HG02973 (cell line): ENCODE measurements around the gene ZNF562.
A peak's percentile ranks its signal among the peaks of the same experiment; 100 is the strongest.
"Not testable (repeated sequence)": the region's sequence is repeated elsewhere in the genome, so short reads cannot be mapped to it uniquely, and the experiment has no call there.

Experiments
- ATAC-seq: cut with Tn5 transposase; IDR thresholded peaks from one replicate; pipeline ENCODE4 v1.9.1; 2021; ENCODE audit warnings: moderate library complexity; ENCODE audit not compliant: unreplicated experiment

Gene ZNF562

DNA sequence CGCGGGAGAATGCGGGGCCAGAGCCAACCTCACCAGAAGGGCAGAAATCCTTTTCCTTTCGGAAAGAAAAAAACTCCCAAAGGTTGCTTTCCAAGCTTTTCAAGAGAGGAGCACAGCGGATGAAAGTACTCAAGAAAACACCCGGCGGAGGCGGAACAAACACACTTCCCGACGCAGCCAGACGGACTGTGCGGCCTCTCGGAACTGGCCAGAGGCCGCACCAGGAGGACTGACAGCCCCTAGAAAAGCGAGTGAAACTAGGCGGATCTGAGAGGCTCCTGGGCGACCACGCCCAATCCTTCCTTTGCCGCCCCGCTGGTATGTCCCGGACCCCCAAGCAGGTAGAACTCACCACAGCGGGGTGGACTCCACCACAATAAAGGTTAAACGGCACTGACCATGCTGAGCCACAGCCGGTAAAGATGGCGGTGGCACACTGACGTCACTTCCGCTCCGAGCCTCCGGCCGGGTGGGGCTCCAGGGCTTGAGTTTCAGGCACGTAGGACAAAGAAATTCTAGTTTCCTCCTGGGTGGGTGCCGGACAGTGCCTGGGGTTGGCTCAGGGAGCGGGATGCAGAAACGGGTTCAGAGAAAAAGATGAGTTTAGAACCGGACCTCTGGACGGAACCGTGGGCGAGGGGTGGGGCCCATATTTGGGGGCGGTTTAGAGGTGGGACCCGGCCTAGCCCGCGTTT lies at the start of gene ZNF562:
Gene ZNF562, minus strand, starts transcription at position 438 of the 695 bp plus-strand sequence. CDS start 14,356 bp downstream, outside the sequence.
- peak; percentile 85 for ATAC-seq

DNA sequence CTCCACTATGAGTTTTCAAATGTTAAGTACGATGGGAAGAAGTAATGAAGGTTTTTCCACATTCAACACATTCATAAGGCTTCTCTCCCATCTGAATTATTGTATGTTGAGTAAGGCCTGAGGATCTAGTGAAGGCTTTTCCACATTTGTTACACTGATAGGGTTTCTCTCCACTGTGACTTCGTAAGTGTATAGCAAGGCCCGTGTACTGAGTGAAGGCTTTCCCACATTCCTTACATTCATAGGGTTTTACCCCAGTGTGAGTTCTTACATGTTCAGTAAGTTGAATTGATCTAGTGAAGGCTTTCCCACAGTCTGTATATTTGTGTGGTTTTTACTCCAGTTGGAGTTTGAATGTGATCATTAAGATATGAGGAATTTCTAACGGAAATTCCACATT lies 49.3 kb upstream of the ZNF562 start:
- ATAC-seq: no peak

DNA sequence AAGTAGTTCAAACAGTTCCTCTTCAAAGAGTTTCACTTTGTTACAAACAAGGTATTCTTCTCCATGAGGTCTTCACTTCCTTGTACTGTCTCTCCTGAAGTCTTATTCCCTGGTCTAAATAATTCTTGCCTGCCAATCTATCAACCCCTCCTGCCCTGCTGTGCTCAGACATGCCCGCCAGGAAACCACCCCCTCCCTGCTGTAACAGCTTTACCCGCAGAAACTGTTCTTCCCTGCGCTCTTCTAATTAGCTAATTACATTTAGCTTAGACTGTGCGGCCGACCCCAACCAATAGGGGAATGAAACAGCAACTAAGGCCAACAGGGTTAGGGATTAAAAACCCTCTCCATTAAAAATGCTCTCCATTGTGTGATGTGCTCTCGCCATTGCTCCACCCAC lies 47.0 kb upstream of the ZNF562 start:
- ATAC-seq: no peak

DNA sequence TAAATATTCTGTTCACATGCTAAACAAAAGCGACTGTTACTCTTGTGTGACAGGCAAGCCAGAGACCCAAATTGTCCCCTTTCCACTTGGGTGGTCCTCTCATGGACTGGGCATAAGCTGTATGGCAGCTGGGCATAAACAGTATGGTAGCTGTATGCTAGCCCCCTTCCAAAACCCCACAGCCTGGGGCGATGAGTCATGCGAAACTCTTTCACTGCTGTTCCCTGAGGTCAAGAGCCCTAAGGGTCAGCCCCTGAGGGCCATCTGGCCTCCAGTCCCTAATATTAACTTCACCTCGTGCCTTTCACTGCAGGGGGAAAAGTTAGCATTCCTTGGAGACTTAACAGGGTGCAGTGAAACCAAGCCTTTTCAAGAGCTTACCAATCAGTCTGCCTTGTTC lies 45.6 kb upstream of the ZNF562 start:
- no peak for ATAC-seq

DNA sequence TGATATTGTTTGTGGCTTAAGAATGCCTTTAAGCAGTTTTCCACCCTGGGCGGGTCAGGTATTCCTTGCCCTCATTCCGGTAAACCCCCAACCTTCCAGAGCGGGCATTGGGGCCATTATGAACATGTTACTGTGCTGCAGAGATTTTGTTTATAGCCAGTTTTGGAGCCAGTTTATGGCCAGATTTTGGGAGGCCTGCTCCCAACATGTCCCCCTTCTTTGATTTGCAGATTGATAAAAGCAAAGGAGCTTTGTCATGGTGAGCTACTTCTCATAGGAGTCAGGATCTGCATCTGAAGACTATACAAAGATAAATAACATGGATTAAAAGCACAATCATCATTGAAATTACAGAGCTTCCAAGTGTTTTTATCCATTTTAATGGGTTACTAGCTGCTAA lies 36.9 kb upstream of the ZNF562 start:
- ATAC-seq: no peak

DNA sequence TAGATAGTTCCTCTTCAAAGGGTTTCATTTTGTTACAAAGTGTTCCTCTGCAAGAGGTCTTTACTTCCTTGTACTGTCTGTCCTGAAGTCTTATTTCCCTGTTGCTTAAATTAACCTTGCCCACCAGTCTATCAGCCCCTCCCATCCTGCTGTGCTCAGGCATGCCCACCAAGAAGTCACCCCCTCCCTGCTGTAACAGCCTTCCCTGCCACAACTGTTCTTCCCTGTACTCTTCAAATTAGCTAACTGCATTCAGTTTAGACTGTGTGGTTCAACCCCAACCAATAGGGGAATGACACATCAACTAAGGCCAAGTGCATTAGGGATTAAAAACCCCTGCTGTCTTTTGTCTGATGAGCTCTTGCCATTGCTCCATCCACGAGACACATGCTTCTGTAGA lies 34.4 kb upstream of the ZNF562 start:
- ATAC-seq: no peak

DNA sequence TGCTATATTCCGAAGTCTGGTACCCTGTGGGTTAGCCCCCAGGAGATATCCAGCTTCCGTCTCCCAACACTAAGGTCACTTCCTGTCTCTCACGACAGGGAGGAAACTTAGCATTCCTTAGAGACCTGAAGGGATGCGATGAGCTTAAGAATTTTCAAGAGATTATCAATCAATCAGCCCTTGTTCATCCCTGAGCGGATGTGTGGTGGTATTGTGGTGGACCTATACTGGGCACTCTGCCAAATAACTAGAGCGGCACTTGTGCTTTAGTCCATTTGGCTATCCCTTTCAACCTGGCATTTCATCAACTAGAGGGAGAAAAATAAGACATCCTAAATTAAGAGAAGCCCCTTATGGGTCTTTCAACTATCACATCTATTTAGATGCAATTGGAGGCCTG lies 30.9 kb upstream of the ZNF562 start:
- no peak for ATAC-seq

DNA sequence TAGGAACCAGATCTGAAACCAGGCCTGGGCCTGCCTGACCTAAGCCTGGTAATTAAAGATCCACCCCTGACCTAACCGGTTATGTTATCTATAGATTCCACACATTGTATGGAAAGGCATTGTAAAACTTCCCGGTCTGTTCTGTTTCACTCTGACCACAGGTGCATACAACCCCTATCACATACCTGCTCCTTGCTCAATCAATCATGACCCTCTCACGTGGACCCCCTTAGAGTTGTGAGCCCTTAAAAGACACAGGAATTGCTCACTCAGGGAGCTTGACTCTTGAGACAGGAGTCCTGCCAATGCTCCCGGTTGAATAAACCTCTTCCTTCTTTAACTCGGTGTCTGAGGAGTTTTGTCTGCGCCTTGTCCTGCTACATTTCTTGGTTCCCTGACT lies 27.3 kb upstream of the ZNF562 start:
- ATAC-seq: no peak

DNA sequence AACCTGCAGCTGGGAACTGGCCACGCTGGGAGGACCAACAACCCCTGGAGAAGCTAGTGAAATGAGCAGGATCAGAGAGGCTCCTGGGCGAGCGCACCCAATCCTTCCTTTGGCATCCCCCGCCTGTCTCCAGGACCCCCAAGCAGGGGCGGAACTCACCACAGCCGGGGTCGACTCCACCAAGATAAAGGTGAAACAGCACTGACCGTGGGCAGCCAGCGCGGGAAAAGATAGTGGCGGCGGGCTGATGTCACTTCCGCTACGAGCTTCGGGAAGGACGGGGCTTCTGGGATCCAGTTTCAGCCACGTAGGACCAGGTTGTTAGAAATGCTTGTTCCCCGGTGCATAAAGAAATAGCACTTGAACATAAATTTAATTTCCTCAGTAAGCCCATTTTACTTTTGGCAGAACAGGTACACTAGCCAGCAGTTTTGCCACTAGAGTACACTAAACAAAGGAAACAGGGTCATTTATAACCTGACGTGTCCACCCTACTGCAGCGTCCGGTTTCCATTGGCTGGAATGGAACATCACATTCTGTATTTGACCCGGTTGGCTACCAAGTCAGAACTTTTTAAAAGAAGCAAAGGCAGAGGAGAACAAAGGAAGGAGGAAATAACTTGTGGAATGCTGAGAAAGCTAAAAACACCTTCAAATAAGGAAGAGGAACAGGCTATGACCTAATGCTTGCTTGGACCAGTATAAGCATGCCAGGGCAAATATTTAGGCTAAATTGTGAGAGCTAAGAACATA lies 25.5 kb upstream of the ZNF562 start:
- no peak for ATAC-seq

DNA sequence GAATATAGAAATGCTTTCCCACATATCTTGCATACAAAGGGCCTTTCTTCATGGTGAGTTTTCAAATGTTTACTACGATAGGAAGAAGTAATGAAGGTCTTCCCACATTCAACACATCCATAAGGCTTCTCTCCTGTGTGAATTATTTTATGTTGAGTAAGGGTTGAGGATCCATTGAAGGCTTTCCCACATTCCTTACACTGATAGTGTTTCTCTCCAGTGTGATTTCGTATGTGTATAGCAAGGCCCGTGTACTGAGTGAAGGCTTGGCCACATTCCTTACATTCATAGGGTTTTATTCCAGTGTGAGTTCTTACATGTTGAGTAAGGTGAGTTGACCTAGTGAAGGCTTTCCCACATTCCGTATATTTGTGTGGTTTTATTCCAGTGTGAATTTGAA lies 15.4 kb upstream of the ZNF562 start:
- not testable (repeated sequence) for ATAC-seq

DNA sequence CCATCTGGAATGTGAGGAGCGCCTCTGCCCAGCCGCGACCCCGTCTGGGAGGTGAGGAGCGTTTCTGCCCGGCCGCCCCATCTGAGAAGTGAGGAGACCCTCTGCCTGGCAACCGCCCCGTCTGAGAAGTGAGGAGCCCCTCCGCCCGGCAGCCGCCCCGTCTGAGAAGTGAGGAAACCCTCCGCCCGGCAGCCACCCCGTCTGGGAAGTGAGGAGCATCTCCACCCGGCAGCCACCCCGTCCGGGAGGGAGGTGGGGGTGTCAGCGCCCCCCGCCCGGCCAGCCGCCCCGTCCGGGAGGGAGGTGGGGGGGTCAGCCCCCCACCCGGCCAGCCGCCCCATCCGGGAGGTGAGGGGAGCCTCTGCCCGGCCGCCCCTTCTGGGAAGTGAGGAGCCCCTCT lies 5.1 kb upstream of the ZNF562 start:
- ATAC-seq: not testable (repeated sequence)

DNA sequence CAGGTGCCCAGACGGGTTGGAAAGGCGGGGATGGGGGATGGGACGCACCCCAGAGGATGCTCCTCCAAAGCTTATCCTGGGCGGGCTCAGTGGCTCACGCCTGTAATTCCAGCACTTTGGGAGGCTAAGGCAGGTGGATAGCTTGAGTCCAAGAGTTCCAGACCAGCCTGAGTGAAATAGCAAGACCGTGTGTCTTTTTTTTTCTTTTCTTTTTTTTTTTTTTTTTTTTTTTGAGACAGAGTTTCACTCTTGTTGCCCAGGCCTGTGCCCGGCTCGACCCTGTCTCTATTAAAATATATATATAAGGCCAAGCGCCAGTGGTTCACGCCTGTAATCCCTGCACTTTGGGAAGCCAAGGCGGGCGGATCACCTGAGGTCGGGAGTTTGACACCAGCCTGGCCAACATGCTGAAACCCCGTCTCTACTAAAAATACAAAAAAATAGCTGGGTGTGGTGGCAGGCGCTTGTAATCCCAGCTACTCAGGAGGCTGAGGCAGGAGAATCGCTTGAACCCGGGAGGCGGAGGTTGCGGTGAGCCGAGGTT lies 530 bp upstream of the ZNF562 start:
- ATAC-seq: not testable (repeated sequence)

DNA sequence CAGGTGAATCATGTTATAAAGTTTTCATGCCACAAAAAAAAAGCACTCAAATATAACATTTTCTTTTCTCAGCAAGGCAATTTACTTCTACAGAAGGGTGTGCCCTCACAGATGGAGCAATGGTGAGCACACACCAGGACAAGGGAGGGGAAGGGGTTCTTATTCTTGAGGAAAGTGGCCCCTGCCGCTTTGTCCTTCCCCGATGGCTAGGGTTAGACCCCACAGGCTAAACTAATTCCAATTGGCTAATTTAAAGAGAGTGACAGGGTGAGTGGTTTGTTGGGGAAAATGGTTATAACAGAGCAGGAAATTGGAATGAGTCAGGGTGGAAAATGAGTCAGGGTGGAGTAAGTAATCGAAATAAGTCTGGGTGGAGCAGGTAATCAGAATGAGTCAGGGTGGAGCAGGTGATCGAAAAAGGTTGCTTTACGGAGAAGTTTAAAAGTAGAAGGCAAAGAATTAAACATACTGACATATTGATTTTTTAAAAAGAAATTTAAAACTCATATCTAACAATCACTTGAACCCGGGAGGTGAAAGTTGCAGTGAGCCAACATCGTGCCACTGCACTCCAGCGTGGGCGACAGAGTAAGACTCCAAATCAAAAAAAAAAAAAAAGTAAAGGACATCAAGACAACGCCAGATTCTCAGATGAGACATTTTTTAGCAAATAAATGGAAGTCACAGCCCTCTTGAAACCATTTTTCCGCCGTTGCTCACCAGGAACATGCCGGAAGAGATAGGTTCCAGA lies 813 bp downstream of the ZNF562 start:
- no peak for ATAC-seq

DNA sequence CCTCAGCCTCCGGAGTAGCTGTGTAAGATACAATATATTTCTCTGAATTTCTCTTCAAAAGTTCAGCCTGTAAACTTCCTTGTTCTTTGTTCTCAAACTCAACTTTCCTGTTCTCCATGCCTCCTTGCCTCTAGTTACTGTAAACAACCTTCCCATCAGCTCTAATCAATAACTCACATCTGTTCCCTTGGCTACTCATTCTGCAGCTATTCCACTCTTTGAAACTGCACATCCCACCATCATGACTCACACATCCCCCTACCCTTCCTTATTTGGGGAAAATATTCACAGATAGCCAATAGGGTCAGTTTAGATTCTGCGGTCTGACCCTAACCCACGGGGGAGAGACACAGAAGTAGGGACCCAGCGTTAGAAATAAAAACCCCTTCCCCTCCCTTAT lies 2.0 kb downstream of the ZNF562 start:
- ATAC-seq: no peak

DNA sequence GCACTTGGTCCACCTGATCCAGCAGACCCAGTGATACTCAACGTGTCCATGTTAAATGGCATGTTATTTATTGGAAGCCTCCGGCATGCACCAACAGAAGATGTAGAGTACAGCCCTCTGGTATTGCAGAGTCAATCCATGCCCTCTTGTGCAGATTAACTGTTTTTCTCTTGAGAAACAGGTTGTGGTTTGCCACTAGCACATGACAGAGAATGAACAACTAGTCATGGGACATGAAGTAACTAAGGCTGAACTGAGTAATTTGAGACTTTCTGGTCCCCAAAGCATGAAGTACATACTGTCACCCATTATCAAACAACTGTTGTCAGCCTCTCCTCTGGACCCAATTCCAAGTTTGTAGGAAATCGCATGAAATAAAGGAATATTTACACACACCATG lies 3.2 kb downstream of the ZNF562 start:
- no peak for ATAC-seq

DNA sequence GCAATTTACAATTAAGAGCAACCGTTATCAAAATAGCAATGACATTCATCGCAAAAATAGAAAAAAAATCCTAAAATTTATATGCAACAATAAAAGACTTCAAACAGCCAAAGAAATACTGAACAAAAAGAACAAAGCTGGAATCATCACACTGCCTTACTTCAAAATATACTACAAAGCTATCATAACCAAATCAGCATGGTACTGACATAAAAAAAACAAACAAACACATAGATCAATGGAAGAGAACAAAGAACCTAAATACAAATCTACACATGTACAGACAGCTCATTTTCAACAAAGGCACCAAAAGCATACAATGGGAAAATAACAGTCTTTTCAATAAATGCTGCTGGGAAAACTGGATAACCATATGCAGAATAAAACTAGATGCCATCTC lies 6.4 kb downstream of the ZNF562 start:
- ATAC-seq: no peak

DNA sequence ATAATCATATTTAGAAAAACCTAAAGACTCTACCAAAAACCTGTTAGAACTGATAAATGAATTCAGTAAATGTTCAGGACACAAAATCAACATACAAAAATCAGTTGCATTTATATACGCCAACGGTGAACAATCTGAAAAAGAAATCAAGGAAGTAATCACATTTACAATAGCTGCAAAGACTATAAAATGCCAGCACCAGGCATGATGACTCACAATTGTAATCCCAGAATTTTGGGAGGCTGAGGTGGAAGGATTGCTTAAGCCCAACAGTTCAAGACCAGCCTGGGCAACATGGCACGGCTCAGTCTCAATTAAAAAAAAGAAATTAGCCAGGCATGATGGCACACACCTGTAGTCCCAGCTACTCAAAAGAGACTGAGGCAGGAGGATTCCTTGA lies 7.0 kb downstream of the ZNF562 start:
- no peak for ATAC-seq

DNA sequence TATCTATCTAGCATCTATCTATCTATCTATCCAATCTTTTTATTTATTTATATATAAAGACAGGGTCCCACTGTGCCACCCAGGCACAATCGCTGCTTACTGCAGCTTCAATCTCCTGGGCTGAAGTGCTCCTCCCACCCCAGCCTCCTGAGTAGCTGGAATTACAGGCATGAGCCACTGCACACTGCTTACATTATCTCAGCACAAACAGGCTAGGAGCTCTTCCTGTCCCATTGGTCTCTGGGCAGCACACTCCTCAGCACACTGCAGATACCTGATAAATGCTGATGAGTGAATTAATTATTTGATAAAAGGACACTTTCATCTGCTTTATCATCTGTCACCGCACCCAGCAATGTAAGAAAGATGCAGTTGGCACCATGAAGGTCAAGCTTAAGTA lies 16.1 kb downstream of the ZNF562 start:
- ATAC-seq: no peak

DNA sequence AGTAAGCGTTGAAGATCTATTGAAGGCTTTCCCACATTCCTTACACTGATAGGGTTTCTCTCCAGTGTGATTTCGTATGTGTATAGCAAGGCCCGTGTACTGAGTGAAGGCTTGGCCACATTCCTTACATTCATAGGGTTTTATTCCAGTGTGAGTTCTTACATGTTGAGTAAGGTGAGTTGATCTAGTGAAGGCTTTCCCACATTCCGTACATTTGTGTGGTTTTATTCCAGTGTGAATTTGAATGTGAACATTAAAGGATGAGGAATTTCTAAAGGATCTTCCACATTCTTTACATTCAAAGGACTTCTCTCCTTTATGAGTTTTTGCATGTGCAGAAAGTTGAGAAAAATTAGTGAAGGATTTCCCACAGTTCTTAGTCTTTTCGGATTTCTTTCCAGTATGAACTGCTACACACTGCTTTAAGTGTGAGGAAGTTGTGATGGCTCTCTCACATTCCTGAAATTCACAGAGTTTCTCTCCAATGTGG lies 21.8 kb downstream of the ZNF562 start:
- not testable (repeated sequence) for ATAC-seq

DNA sequence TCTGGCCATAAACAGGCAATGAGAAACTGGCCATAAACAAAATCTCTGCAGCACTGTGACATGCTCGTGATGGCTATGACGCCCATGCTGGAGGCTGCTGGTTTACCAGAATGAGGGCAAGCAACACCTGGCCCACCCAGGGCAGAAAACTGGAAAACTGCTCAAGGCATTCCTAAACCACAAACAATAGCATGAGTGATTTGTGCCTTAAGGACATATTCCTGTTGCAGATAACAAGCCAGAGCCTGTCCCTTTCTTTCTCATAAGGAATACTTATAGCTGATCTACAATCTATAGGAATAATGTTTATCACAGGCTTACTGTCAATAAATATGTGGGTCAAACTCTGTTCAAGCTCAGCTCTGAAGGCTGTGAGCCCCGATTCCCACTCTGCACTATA lies 23.4 kb downstream of the ZNF562 start:
- ATAC-seq: not testable (repeated sequence)

DNA sequence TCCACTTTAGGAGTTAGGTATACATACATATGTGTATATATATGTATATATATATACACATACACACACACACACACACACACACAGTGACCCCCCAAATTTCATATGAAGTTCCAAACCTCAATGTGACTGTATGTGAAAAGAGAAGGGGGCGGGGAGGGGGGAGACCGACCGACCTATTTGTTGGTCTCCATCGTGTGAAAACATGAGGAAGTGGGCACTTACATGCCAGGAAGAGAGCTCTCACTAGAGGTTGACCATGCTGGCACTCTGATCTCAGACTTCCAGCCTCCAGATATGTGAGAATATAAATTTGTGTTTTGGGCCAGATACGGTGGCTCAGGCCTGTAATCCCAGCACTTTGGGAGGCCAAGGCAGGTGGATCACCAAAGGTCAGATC lies 24.6 kb downstream of the ZNF562 start:
- no peak for ATAC-seq
